Measurements from ENCODE around the gene OR56B4.
"Not testable (repeated sequence)": the region's sequence is repeated elsewhere in the genome, so short reads cannot be mapped to it uniquely, and the experiment has no call there.

DNA sequence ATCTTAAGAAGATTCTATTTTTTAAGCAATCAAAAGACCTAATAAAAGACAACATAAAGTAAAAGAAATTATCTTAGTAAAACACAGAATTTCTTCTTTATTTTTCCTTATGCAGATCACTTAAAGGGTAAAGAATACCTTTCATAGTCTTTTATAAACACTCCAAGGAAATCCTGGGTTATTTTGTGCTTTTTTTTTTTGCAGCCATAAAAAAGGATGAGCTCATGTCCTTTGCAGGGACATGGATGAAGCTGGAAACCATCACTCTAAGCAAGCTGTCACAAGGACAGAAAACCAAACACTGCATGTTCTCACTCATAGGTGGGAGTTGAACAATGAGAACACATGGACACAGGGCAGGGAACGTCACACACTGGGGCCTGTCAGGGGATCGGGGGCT is 28.5 kb downstream of the OR56B4 start:
- TF ChIP-seq FOXK2 (IDR thresholded peaks at IDR 0.05); BHLHE40 (IDR thresholded peaks at IDR 0.05; ENCODE audit: borderline replicate concordance); CTBP1 (IDR thresholded peaks at IDR 0.05; ENCODE audit: borderline replicate concordance); SP1 (IDR thresholded peaks at IDR 0.05); FOXA1 (IDR thresholded peaks at IDR 0.05); FOXM1 (IDR thresholded peaks at IDR 0.05; ENCODE audit: borderline replicate concordance); ELF4 (IDR thresholded peaks at IDR 0.05); SUZ12 (IDR thresholded peaks at IDR 0.05): not testable (repeated sequence)
- TF ChIP-seq, protein P1, sequence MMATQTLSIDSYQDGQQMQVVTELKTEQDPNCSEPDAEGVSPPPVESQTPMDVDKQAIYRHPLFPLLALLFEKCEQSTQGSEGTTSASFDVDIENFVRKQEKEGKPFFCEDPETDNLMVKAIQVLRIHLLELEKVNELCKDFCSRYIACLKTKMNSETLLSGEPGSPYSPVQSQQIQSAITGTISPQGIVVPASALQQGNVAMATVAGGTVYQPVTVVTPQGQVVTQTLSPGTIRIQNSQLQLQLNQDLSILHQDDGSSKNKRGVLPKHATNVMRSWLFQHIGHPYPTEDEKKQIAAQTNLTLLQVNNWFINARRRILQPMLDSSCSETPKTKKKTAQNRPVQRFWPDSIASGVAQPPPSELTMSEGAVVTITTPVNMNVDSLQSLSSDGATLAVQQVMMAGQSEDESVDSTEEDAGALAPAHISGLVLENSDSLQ (IDR thresholded peaks at IDR 0.05): not testable (repeated sequence)
